WTC11 (cell line): ENCODE data around the gene FBP1.

Source experiments
- CDX4 ChIP-seq: fragments of 250-450 bp; sonication (Bioruptor Pico); IDR thresholded peaks from 2 replicates; pipeline ENCODE4 v1.9.0; 2021; ENCODE audit warnings: moderate library complexity, mild to moderate bottlenecking, inconsistent platforms, borderline replicate concordance
- CREM ChIP-seq: sonication (generic); formaldehyde crosslinking; IDR thresholded peaks from 2 replicates; pipeline ENCODE4 v1.8.1; 2022; ENCODE audit warnings: mild to moderate bottlenecking, missing genetic modification reagents, moderate library complexity
- CTCF ChIP-seq: fragments of 200-600 bp; IDR thresholded peaks from 2 replicates; pipeline ENCODE4 v1.8.0; 2022; ENCODE audit warnings: antibody characterized with exemption
- E2F4 ChIP-seq: sonication (generic); formaldehyde crosslinking; IDR thresholded peaks from 2 replicates; pipeline ENCODE4 v1.8.1; 2022; ENCODE audit warnings: low read depth, mild to moderate bottlenecking, moderate library complexity, missing genetic modification reagents, borderline replicate concordance
- ETV6 ChIP-seq: sonication (generic); formaldehyde crosslinking; IDR thresholded peaks from 2 replicates; pipeline ENCODE4 v1.8.1; 2022; ENCODE audit warnings: mild to moderate bottlenecking, missing genetic modification reagents
- HMGXB4 ChIP-seq: sonication (generic); formaldehyde crosslinking; IDR thresholded peaks from 2 replicates; pipeline ENCODE4 v1.8.1; 2023; ENCODE audit warnings: mild to moderate bottlenecking, moderate library complexity, missing genetic modification reagents
- JUN ChIP-seq: sonication (generic); formaldehyde crosslinking; IDR thresholded peaks from 2 replicates; pipeline ENCODE4 v1.8.0; 2023; ENCODE audit warnings: mild to moderate bottlenecking, missing genetic modification reagents
- MAX ChIP-seq: sonication (generic); formaldehyde crosslinking; IDR thresholded peaks from 2 replicates; pipeline ENCODE4 v1.8.0; 2022; ENCODE audit warnings: mild to moderate bottlenecking, missing genetic modification reagents
- PRDM15 ChIP-seq: sonication (generic); formaldehyde crosslinking; IDR thresholded peaks from 2 replicates; pipeline ENCODE4 v1.8.0; 2022; ENCODE audit warnings: missing genetic modification reagents
- RELA ChIP-seq: sonication (generic); formaldehyde crosslinking; IDR thresholded peaks from 2 replicates; pipeline ENCODE4 v1.8.1; 2022; ENCODE audit warnings: missing genetic modification reagents, mild to moderate bottlenecking, borderline replicate concordance
- TP53 ChIP-seq: sonication (generic); formaldehyde crosslinking; IDR thresholded peaks from 2 replicates; pipeline ENCODE4 v1.8.1; 2023; ENCODE audit warnings: mild to moderate bottlenecking, missing genetic modification reagents
- ZBTB21 ChIP-seq: sonication (generic); formaldehyde crosslinking; IDR thresholded peaks from 2 replicates; pipeline ENCODE4 v1.8.1; 2023; ENCODE audit warnings: mild to moderate bottlenecking, missing genetic modification reagents, borderline replicate concordance
- ZNF263 ChIP-seq: sonication (generic); formaldehyde crosslinking; IDR thresholded peaks from 2 replicates; pipeline ENCODE4 v1.8.1; 2022; ENCODE audit warnings: low read depth, mild to moderate bottlenecking, moderate library complexity, missing genetic modification reagents

GRCh38 chr9:94672811-94673487 is 33.6 kb upstream of the FBP1 start:
- no peak for TF ChIP-seq CTCF
- no peak for TF ChIP-seq MAX (CRISPR knock-in tag)
- TF ChIP-seq ETV6 = no peak
- no peak for TF ChIP-seq TP53 (CRISPR knock-in tag)
- no peak for TF ChIP-seq CDX4 (CRISPR knock-in tag)
- TF ChIP-seq ZNF263 (CRISPR knock-in tag) = no peak
- TF ChIP-seq ZBTB21 (CRISPR knock-in tag) = no peak
- TF ChIP-seq HMGXB4 = no peak
- no peak for TF ChIP-seq CREM (CRISPR knock-in tag)
- no peak for TF ChIP-seq RELA
- TF ChIP-seq PRDM15 (CRISPR knock-in tag) = no peak
- no peak for TF ChIP-seq JUN
- no peak for TF ChIP-seq E2F4 (CRISPR knock-in tag)
